ENCODE results near the gene ZDHHC19.

- TF ChIP-seq POLR2AphosphoS5 (IDR thresholded peaks at IDR 0.05; ENCODE audit: low read depth, low read length) (no peak), POLR2A (IDR thresholded peaks at IDR 0.05; ENCODE audit: low read depth, low read length) (no peak), TAF1 (IDR thresholded peaks at IDR 0.05; ENCODE audit: borderline replicate concordance, low read depth, low read length) (no peak)
Observed at GRCh38 chr3:196216089-196216564, 4.9 kb upstream of the ZDHHC19 start, which contains the start of gene SLC51A.

Data from GM12892 (cell line).